Stimulated activated naive CD8-positive, alpha-beta T cell treated with anti-CD3 and anti-CD28 coated beads, Interleukin-15, amount 100 ng/mL, for 72 hours (primary cell): ENCODE measurements around the gene C3.
"Not testable (repeated sequence)": the region's sequence is repeated elsewhere in the genome, so short reads cannot be mapped to it uniquely, and the experiment has no call there.

Experiments used
- ATAC-seq: fragments of 150-1000 bp; cut with Tn5 transposase; 2 replicates; pipeline ENCODE4 v1.10.0; 2021; ENCODE audit warnings: mild to moderate bottlenecking, moderate library complexity
- DNase-seq, 2 donors: peaks; one replicate each; pipeline ENCODE4 v3.0.0; 2021 to 2022
- H3K27ac Mint-ChIP-seq, 2 donors: one replicate each; pipeline ENCODE4 v1.8.0; 2022; ENCODE audit warnings: mild to moderate bottlenecking in 2 of 2, mixed read lengths in 2 of 2, moderate library complexity in 2 of 2
- H3K27me3 Mint-ChIP-seq: one replicate; pipeline ENCODE4 v1.8.0; 2022; ENCODE audit warnings: mixed read lengths
- H3K4me1 Mint-ChIP-seq: one replicate; pipeline ENCODE4 v1.8.0; 2022; ENCODE audit warnings: mild to moderate bottlenecking, mixed read lengths
- H3K4me3 Mint-ChIP-seq, 2 donors: one replicate each; pipeline ENCODE4 v1.8.0; 2022; ENCODE audit warnings: mild to moderate bottlenecking in 2 of 2, mixed read lengths in 2 of 2, moderate library complexity in 1 of 2
- H3K9me3 Mint-ChIP-seq, 2 donors: one replicate each; pipeline ENCODE4 v1.8.0; 2022; ENCODE audit warnings: mixed read lengths in 2 of 2

Gene C3

DNA sequence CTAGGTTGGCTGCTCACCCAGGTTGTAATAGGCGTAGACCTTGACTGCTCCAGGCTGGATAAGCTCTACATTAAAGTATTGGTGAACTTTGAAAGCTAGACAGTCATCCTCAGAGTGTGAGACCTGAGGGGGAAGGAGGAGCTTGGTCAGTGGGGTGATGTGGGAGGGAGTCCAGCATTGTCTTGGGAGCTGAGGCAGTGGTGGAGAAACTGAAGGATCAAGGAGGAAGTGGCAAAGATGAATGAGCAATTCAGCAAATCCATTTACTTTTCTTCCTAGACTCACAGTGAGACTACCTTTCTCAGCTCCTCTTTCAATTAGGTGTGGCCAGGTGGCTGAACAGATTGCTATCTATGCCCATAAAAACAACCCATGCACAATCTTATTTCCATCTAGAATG is 40.3 kb downstream of the C3 start:
- peaks cover 69% of the 10 kb centered on the region for H3K4me1 Mint-ChIP-seq
- H3K27me3 Mint-ChIP-seq: peaks cover 8% of the 10 kb centered on the region
- H3K4me3 Mint-ChIP-seq: no peak overlapping the region
- H3K27ac Mint-ChIP-seq: no peak overlapping the region
- H3K9me3 Mint-ChIP-seq: peaks cover 22 to 23% of the 10 kb centered on the region in 2 donors
- ATAC-seq (no peak), DNase-seq (no peak)

DNA sequence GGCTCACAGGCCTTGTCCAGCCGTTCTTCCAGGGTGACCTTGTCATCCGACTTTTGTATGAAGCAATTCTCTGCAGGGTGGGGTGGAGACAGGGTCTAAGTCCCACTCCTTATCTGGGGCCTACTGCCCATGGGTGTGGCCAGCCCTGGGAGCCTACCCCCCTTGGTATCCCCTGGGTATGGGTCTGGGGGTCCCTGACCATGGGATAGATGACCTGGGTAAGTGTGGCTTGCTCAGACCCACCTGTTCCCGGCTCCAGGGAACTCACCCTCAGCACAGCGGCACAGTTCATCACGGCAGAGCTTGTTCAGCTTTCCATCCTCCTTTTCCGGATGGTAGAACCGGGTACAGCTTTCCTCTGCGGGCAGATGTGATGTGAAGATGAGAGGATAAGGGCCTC is 41.3 kb downstream of the C3 start:
- Mint-ChIP-seq H3K27me3 (peaks cover 8% of the 10 kb centered on the region), H3K27ac (no peak overlapping the region), H3K4me3 (no peak overlapping the region), H3K9me3 (peaks cover 22 to 23% of the 10 kb centered on the region in 2 donors), H3K4me1 (peaks cover 72% of the 10 kb centered on the region)
- no peak for DNase-seq
- no peak for ATAC-seq

DNA sequence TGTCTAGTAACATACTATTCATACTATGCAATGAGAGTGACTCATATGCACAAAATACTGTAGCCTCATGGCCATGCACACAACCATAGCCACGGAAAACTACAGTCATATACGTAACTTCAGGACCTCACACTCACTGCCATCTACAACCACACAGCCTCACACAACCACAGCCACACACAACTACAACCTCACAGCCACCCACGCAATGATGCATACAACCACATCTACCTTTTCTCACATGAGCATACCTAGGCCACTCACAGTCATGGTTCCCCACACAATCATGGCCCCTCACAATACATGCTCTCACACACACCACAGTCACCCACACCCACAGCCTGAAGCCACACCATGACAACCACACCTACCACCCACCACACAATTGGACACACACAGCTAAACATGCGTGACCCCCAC is 41.8 kb downstream of the C3 start:
- H3K4me3 Mint-ChIP-seq: peak overlapping the region; percentile 0 to 71
- H3K9me3 Mint-ChIP-seq: peaks cover 22 to 23% of the 10 kb centered on the region in 2 donors
- DNase-seq (peak; percentile 74 to 86), ATAC-seq (peak; percentile 93)
- peaks cover 8% of the 10 kb centered on the region for H3K27me3 Mint-ChIP-seq
- peaks cover 72% of the 10 kb centered on the region for H3K4me1 Mint-ChIP-seq
- peak overlapping the region; percentile 35 to 51 for H3K27ac Mint-ChIP-seq

DNA sequence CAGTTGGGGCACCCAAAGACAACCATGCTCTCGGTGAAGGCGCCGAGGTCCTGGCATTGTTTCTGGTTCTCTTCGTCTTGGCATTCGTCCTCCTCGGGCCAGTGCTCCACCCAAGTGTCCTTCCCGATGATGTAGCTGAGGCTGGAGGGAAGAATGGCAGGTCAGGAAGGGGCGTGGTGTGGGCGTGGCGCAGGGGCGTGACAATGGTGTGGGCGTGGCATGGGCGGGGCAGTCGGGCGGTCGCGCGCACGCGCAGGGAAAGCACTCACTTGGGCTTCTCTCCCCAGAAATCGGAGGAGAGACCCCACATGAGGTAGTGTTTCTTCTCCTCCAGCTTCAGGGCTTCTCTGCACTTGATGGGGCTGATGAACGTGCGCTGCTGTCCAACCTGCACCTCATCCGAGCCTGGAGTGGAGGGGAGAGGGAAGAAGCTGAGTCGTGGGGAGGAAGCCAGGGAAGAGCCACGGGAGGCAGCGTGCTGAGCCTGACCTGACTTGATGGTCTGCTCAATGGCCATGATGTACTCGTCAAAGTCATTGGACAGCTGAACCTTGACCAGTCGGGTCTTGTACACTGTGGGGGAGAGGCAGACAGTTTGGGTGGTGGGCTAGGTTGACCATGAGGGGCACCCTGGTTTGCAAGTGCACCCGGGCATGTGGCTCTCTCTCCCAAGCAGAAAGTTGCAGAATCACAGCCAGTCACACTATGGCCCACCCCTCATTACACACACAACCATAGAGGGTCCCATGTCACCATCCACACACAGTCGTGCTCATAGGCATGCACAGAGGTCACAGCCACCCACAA is 42.4 kb downstream of the C3 start:
- Mint-ChIP-seq H3K9me3 (peaks cover 22 to 23% of the 10 kb centered on the region in 2 donors), H3K27ac (peak overlapping the region; percentile 59 to 80), H3K27me3 (peaks cover 8% of the 10 kb centered on the region), H3K4me3 (peak overlapping the region; percentile 71 to 76), H3K4me1 (peaks cover 73% of the 10 kb centered on the region)
- DNase-seq (peak; percentile 60 to 63), ATAC-seq (no peak)

DNA sequence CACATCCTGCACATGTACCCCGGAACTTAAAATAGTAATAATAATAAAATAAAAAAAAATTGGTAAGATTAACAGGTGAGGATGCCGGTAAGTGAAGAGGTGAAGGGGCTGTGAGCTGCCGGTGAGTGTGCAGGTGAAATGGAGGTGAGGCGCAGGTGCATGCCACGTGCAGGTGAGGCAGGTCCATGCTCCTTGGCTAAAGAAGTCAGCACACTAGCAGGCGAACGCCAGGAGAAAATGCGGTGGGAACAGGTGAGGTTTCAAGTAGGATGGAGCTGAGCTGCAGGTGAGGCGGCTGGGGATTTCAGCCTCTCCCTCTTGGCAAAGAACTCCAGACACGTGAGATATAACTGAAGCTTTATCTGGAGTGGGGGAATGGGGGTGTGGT is 43.0 kb downstream of the C3 start:
- Mint-ChIP-seq H3K9me3 (peaks cover 22 to 23% of the 10 kb centered on the region in 2 donors), H3K27ac (peak overlapping the region; percentile 59 to 80), H3K4me3 (peak overlapping the region; percentile 71 to 76), H3K4me1 (peaks cover 76% of the 10 kb centered on the region), H3K27me3 (peaks cover 8% of the 10 kb centered on the region)
- no peak for DNase-seq
- ATAC-seq: no peak

DNA sequence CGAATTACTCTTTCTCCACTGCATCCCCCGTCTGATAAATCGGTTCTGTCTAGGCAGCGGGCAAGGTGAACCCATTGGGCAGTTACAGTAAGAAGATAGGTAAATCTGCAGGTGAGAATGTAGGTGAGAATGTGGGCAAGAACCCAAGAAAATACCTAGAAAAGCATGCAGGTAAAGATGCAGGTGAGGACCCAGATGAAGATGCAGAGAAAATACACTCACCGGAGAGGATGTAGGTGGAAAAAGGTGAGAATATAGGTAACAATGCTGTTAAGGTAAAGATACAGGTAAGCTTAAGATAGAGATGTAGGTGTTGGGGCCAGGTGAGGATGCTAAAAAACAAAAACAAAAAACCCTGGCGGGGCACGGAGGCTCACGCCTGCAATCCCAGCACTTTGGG is 44.2 kb downstream of the C3 start:
- H3K4me3 Mint-ChIP-seq: no peak overlapping the region
- no peak for ATAC-seq
- peaks cover 22 to 23% of the 10 kb centered on the region in 2 donors for H3K9me3 Mint-ChIP-seq
- peaks cover 88% of the 10 kb centered on the region for H3K4me1 Mint-ChIP-seq
- no peak overlapping the region for H3K27ac Mint-ChIP-seq
- DNase-seq: no peak
- peaks cover 8% of the 10 kb centered on the region for H3K27me3 Mint-ChIP-seq

DNA sequence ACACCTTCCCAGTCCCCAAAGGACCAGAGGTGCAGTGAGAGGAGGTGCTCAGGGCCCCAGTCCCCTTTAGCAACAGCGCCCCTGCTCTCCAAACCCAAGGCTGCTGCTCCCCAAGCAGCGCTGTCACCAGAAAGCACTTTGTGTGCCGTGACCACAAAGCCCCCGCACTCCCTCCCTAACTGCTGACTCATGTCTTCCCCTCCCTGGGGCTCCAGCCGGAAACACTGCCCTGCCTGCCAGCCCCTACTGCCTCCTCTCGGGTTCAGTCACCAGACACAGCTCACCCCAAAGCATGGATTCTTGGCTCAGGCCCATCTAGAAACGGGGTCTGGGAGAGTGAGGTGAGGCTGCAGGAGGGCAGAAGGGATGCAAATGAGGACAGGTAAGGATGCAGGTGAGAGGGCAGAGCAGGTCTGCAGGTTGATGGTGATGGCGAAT is 45.6 kb downstream of the C3 start:
- Mint-ChIP-seq H3K4me3 (peak overlapping the region; percentile 67 to 71), H3K27me3 (no peaks in the 10 kb centered on the region), H3K9me3 (peaks cover 12 to 15% of the 10 kb centered on the region in 2 donors), H3K4me1 (peaks cover 92% of the 10 kb centered on the region), H3K27ac (peak overlapping the region; percentile 71 to 89)
- ATAC-seq (peak; percentile 66), DNase-seq (peak; percentile 81 to 93)

DNA sequence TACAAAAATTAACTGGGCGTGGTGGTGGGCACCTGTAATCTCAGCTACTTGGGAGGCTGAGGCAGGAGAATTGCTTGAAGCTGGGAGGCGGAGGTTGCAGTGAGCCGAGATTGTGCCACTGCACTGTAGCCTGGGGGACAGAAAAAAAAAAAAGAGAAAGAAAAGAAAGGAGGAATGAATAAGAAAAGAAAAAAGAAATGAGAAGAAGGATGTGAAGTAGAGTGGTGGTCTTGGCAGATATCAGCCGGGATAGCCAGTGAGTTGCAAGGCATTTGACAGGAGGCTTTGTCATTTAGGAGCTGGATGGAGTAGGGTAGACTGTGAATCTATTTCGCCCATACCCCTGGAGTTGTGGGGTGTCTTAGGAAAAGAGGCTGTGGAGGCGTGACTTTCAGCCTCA is 46.0 kb downstream of the C3 start:
- not testable (repeated sequence) for ATAC-seq

DNA sequence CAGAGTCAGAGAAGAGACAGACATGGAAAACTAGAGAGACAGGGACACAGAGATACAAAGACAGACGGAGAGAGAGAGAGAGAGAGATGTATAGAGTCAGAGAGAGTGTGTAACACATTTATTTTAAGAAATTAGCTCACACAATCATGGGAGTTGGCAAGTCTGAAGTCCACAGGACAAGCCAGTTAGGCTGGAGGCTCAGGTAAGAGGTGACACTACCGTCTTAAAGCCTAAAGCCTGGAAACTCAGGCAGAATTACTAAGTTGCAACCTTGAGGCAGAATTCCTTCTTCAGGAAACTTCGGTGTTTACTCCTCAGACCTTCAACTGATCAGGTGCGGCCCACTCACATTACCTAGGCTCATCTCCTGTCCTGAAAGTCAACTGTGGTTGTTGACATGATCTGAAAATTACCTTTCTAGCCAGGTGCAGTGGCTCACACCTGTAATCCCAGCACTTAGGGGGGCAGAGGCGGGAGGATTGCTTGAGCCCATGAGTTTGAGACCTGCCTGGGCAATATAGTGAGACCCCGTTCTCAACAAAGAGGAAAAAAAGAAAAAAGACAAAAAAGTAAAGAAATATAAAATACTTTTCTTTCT is 47.7 kb downstream of the C3 start:
- Mint-ChIP-seq H3K27me3 (no peaks in the 10 kb centered on the region), H3K27ac (no peak overlapping the region), H3K4me1 (peaks cover 81% of the 10 kb centered on the region), H3K4me3 (no peak overlapping the region), H3K9me3 (peaks cover 2 to 4% of the 10 kb centered on the region in 2 donors)
- no peak for DNase-seq
- ATAC-seq: no peak

More for the DNA sequence above, 46.0 kb downstream of the C3 start:
- H3K27ac Mint-ChIP-seq: peak overlapping the region; percentile 20 to 35
- peaks cover 89% of the 10 kb centered on the region for H3K4me1 Mint-ChIP-seq
- H3K9me3 Mint-ChIP-seq: peaks cover 8 to 10% of the 10 kb centered on the region in 2 donors
- H3K27me3 Mint-ChIP-seq, DNase-seq: not testable (repeated sequence)
- peak overlapping the region; percentile 67 to 71 for H3K4me3 Mint-ChIP-seq

DNA sequence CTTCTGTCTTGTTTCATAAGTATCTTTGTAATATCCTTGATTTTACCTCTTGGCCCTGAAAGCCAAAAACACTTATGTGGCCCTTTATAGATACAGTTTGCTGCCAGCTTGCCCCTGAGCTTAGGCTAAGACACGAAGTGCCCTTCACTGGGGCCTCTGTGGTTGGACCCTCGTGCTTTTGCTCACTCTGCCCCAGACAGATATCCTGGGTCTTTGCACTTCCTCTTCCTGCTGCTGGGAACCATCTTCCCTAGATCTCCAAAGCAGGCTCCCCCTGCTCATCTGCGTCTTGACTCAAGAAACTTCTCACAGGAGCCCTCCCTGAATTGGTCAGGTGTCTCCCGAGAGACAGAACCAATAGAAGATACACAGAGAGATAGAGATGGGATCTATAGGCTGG is 48.5 kb downstream of the C3 start:
- Mint-ChIP-seq H3K27ac (no peak overlapping the region), H3K4me1 (peaks cover 79% of the 10 kb centered on the region), H3K27me3 (no peaks in the 10 kb centered on the region), H3K4me3 (no peak overlapping the region), H3K9me3 (no peaks in the 10 kb centered on the region)
- ATAC-seq (no peak), DNase-seq (no peak)

DNA sequence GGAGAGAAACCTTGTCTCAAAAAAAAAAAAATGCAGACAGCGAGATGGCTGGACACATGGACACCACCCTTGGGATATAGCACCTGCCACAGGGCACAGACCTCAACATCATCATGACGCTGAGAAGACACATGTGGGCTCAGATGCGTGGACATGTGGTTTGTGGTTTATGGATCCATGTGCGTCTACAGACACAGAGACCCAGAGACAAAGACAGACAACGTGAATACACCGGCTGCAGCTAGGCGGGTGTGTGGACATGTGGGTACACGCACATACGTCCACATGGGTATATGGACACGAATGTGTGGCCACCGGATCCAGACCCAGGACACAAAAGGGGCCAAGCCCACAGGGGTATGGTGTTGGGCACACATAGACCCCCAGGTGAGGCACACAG is 51.8 kb downstream of the C3 start:
- Mint-ChIP-seq H3K4me3 (peak overlapping the region; percentile 93 to 96), H3K4me1 (peaks cover 51% of the 10 kb centered on the region), H3K27me3 (no peaks in the 10 kb centered on the region), H3K9me3 (no peaks in the 10 kb centered on the region), H3K27ac (peak overlapping the region; percentile 88 to 98)
- no peak for ATAC-seq
- DNase-seq: no peak

DNA sequence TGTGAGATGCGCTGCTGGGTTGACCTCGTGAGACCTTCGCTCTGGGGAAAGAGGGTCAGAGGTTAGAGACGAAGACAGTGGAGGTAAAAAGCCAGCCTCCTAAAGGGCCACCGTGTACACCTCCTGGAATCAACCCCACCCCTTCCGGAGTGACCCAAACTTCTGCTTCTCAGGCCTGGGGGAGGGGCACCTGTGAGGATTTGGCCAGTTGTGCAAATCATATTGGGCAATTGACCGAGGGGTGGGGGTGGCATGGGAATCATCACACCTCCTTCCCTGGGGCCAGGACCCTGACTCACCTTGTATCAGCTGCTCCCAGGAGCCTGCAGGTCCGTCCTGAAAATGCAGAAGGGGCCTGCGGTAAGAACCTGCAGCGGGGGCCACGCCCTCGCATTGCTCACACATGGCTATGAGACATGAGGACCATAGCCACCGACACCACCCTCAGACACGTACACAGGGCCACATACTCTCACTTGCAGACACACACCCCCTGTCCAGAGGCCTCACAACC is 53.3 kb downstream of the C3 start:
- no peak for ATAC-seq
- H3K27ac Mint-ChIP-seq: peak overlapping the region in 1 of 2 donors; percentile 77
- DNase-seq: no peak
- H3K27me3 Mint-ChIP-seq: no peaks in the 10 kb centered on the region
- H3K9me3 Mint-ChIP-seq: peaks cover 0 to 2% of the 10 kb centered on the region in 2 donors
- peaks cover 44% of the 10 kb centered on the region for H3K4me1 Mint-ChIP-seq
- H3K4me3 Mint-ChIP-seq: peak overlapping the region; percentile 93 to 96

DNA sequence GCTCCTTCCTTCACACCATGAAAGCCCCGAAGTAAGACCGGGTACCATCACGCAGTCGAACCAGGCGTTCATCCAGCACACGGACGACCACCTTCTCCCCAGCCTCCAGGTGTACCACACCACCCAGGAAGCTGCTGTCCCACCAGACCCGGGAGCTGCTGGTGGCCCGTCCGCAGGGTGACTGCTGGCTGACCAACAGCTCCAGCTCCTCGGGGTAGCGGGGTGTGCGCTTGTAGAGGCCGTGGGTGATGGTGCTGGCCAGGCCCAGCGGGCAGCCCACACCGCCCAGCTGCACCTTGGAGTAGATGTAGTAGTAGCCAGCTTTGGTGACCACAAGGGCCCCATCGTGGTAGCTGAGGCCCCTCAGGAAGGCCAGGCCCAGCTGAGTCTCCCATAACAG is 55.5 kb downstream of the C3 start:
- peak overlapping the region in 1 of 2 donors; percentile 9 for H3K4me3 Mint-ChIP-seq
- DNase-seq: no peak
- H3K27ac Mint-ChIP-seq: no peak overlapping the region
- ATAC-seq: no peak
- H3K27me3 Mint-ChIP-seq: no peaks in the 10 kb centered on the region
- peaks cover 0 to 8% of the 10 kb centered on the region in 2 donors for H3K9me3 Mint-ChIP-seq
- H3K4me1 Mint-ChIP-seq: peaks cover 44% of the 10 kb centered on the region

DNA sequence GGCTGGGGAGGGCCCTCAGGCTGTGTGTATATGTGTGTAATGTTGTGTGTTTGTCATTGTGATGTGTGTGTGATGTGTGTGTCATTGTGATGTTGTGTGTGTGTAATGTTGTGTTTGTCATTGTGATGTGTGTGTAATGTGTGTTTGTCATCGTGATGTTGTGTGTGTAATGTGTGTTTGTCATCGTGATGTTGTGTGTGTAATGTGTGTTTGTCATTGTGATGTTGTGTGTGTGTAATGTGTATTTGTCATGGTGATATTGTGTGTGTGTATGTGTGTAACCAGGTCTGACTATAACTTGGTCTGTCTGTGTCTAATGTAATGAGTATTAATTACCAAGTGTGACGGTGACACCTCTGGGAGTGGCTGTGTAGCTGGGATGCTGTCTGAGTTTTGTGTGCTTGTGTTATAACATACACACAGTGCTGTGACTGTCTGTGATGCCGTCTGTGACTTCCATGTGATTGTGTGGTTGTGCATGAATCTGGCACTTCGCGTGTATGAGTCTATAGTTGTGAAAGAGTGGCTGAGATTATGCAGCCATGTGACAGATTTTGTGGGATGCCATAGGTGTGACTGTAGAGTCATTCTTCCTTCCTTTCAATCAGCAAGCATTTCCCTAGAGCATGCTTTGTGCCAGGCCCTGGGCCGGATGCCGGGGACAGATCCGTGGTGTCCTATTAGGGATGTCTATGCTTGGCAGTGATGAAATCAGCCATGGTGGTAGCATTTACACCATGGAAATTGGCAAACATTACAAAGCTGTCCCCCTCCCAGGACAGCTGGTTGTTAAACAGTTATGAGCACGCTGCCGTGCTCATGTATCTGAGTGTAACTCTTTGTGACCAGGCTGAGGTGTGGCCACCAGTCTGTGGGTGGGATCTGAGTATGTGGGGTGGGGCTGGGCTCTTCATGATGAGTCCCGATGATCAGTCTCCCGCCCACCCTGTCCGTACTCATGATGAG is 56.9 kb downstream of the C3 start:
- H3K27me3 Mint-ChIP-seq: no peaks in the 10 kb centered on the region
- H3K4me3 Mint-ChIP-seq: no peak overlapping the region
- DNase-seq: peak in 1 of 2 donors; percentile 52
- peaks cover 50% of the 10 kb centered on the region for H3K4me1 Mint-ChIP-seq
- ATAC-seq: peak; percentile 57
- H3K27ac Mint-ChIP-seq: no peak overlapping the region
- peaks cover 0 to 8% of the 10 kb centered on the region in 2 donors for H3K9me3 Mint-ChIP-seq

DNA sequence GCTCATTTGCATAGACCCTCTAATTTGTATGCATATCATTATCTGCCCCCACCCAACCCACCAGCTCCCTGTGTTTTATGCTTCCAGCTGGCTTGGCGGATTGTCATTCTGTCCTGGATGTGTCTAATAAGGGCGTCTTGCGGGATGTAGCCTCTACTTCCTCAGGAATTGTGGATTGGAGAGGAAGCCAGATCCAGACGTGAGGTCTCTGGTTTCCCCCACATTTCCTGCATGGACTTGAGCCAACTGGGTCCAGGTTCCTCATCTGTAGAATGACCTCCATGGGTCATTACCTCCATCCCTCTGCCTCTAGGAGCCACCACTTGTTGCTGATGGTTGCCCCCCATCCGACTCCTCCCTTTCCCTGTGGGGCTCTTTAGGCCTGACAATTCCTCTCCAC is 57.7 kb downstream of the C3 start:
- H3K27ac Mint-ChIP-seq: peak overlapping the region in 1 of 2 donors; percentile 32
- peaks cover 0 to 8% of the 10 kb centered on the region in 2 donors for H3K9me3 Mint-ChIP-seq
- H3K4me3 Mint-ChIP-seq: no peak overlapping the region
- peaks cover 54% of the 10 kb centered on the region for H3K4me1 Mint-ChIP-seq
- DNase-seq (no peak), ATAC-seq (no peak)
- H3K27me3 Mint-ChIP-seq: no peaks in the 10 kb centered on the region
